GM21367 (cell line): ENCODE results near the gene PUS7L.
"Not testable (repeated sequence)": the region's sequence is repeated elsewhere in the genome, so short reads cannot be mapped to it uniquely, and the experiment has no call there.

Experiments
- ATAC-seq: cut with Tn5 transposase; IDR thresholded peaks from one replicate; pipeline ENCODE4 v1.9.1; 2021; ENCODE audit not compliant: unreplicated experiment

PUS7L gene

GRCh38 chr12:43751360-43751759 lies 7.2 kb downstream of the PUS7L start:
- not testable (repeated sequence) for ATAC-seq

GRCh38 chr12:43750814-43751213 lies 7.8 kb downstream of the PUS7L start:
- ATAC-seq = no peak

GRCh38 chr12:43749016-43749415 lies 9.6 kb downstream of the PUS7L start:
- no peak for ATAC-seq

- ATAC-seq = no peak
These were observed 13.8 kb downstream of the PUS7L start for GRCh38 chr12:43744826-43745225.

- ATAC-seq = no peak
These were observed 16.5 kb downstream of the PUS7L start for GRCh38 chr12:43742106-43742505.

- peak; percentile 81 for ATAC-seq
These were observed 18.0 kb downstream of the PUS7L start for GRCh38 chr12:43740511-43741100.

GRCh38 chr12:43737646-43738045 lies 20.9 kb downstream of the PUS7L start:
- no peak for ATAC-seq

- ATAC-seq = no peak
These were observed 21.6 kb downstream of the PUS7L start for GRCh38 chr12:43736927-43737440.

- no peak for ATAC-seq
These were observed 24.9 kb downstream of the PUS7L start for GRCh38 chr12:43733687-43734086.

GRCh38 chr12:43730283-43730682 lies 28.3 kb downstream of the PUS7L start:
- ATAC-seq = no peak

GRCh38 chr12:43728698-43729097 lies 29.9 kb downstream of the PUS7L start:
- no peak for ATAC-seq

- ATAC-seq = no peak
These were observed 30.5 kb downstream of the PUS7L start for GRCh38 chr12:43728117-43728516.

GRCh38 chr12:43723134-43723533 lies 35.5 kb downstream of the PUS7L start:
- no peak for ATAC-seq

- no peak for ATAC-seq
These were observed 36.0 kb downstream of the PUS7L start for GRCh38 chr12:43722621-43723020.

- no peak for ATAC-seq
These were observed 47.2 kb downstream of the PUS7L start for GRCh38 chr12:43711348-43711747.

- ATAC-seq = not testable (repeated sequence)
These were observed 54.8 kb downstream of the PUS7L start for GRCh38 chr12:43703772-43704171.

- not testable (repeated sequence) for ATAC-seq
These were observed 57.4 kb downstream of the PUS7L start for GRCh38 chr12:43701194-43701593.

GRCh38 chr12:43696154-43696553 lies 62.4 kb downstream of the PUS7L start:
- ATAC-seq = no peak

- no peak for ATAC-seq
These were observed 63.7 kb downstream of the PUS7L start for GRCh38 chr12:43694879-43695278.

GRCh38 chr12:43692064-43692463 lies 66.5 kb downstream of the PUS7L start:
- ATAC-seq = no peak

- not testable (repeated sequence) for ATAC-seq
These were observed 73.1 kb downstream of the PUS7L start for GRCh38 chr12:43685491-43685890.

- ATAC-seq = peak; percentile 98
These were observed 82.3 kb downstream of the PUS7L start for GRCh38 chr12:43676183-43676813.
